HG03460 (cell line): ENCODE results near the gene PHF21A.
"Not testable (repeated sequence)": the region's sequence is repeated elsewhere in the genome, so short reads cannot be mapped to it uniquely, and the experiment has no call there.

Experiments used
- ATAC-seq: cut with Tn5 transposase; IDR thresholded peaks from one replicate; pipeline ENCODE4 v1.9.1; 2021; ENCODE audit not compliant: unreplicated experiment

PHF21A gene

DNA sequence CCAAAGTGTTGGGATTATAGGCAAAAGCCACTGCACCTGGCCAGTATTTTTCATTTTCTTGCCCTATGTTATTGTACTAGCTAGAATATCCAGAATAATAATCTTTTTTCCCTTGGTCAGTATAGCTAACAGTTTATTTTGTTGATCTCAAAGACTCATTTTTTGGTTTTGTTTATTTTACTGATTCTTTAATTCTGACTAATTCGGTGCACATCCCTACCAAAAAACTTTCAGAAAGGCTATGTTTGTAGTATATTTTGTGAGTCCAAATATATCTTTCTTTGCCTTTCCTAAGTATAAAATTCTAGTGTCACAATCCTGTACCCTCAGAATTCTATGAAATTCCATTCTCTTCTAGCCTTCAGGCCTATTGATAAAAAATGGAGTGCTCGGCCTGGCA, 84.3 kb downstream of the PHF21A start:
- no peak for ATAC-seq

DNA sequence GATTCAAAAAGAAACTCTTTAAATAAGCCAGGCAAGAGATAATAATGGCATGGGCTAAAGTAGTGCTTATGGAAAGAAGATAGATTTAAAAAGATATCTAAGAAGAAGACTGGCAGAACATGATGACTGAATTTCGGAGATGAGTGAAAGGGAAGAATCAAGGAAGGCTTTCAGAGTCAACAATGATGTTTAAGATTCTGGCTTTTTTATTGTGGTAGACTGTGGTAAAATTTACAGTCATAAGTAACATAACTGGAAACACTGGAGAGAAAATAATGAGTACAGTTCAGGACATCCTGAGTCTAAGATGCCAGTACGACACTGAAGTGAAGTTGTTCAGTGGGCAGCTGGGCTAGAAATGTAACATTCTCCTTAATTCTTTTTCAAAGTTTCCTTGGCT, 85.2 kb downstream of the PHF21A start:
- ATAC-seq, result no peak

DNA sequence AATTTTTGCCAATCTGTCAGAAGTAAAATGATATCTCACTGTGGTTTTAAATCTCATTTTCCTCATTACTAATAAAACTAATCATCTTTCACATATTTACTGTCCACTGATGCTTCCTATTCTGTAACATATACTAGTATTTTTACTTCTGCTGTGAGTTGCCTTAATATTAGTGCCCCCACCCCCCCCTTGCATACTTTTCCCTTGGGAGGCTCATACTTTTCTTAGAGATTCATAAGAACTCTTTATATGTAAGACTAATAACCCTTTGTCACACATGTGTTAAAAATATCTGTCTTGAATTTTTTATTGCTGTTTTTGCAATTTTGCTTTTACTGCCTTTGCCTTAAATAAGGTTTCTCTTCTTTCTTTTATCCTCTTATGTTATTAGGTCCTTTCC, 87.2 kb downstream of the PHF21A start:
- no peak for ATAC-seq

DNA sequence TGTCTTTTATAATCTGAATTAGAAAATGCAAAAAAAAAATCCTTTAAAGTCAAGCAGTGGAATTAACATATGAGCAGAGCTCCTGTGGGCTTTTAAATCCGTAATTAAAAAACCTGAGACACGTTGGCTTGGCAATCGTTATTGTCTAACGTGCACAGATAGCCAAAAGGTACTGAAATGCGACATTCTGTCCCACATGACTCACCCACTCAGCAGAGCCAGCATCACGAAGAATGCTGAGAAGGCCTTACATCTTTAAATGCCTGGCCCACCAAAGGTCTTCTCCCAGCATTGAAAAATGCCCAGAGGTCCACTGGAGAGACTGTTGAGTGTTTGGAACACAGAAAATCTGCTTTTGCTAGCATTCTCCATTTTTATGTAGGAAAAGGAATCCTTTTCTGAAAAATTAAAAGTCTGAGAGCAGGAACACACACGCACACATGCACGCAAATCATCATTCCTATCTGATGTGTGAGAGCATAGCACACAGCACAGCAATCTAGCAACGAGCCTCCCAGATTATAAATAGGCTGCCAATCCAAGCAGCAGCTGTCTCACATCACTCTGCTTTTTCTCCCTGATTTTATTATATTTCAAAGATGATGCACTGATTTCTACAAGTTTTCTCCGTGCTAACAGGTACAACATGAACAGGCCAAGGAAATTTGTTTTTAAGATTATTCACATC, 94.5 kb downstream of the PHF21A start:
- ATAC-seq, result no peak

DNA sequence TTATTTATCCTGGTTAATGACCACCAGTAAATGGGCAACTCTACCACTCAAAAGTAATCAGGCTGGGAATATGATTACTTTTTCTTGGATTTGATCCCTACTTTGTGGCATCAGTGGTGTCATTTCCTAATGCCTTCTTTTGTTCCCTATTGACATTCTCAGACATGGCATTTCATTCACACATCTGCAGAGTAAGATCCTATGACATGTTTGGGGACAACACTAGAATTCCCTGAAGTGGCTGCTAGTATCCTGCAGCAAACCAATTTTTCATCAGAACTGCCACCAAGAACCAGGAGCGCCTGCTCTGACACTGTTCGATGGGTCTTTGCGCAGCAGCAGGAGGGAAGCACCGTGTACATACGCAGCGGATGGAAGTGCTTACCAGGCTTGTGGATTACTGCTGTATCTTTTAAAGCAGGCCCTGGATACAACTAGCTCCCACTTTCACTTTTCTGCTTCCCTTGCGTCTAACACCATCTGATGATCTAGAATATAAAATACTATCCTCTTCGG, 101.1 kb downstream of the PHF21A start:
- ATAC-seq, result no peak

DNA sequence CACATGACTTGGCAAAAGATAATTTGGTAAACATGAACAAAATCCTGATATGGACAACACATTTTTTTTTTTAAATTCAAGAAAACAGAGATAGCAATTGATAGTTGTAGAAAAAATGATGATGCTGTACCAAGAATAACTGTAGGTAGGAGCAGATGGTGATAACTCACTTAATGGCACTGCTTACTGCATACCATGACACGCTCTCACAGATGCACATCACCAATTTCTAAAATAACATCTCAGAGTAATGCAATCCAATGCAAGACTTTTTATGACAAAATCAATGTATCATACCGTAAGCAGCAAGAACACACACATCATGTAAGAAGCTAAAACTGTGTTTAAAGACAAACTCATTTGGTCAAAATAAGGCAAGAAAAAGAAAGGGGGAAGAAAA, 102.6 kb downstream of the PHF21A start:
- ATAC-seq, result no peak

DNA sequence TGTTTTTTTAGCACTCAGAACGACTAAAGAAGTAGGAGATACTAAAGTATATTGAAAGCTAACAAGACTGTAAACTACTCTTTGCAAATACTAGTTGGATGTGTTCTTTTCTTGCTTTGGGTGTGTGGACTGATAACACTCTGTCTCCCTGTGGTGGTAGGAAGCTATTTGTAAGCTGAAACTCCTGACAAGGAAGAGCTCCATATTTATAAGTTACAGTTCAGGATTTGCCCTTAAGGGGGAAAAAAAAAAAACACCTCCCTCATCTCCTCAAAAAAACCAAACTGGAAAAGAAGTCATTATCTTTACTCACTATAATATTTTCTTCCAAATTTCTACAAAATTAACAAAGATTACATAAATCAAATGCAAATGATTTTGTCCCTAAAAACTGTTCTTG, 103.9 kb downstream of the PHF21A start:
- no peak for ATAC-seq

DNA sequence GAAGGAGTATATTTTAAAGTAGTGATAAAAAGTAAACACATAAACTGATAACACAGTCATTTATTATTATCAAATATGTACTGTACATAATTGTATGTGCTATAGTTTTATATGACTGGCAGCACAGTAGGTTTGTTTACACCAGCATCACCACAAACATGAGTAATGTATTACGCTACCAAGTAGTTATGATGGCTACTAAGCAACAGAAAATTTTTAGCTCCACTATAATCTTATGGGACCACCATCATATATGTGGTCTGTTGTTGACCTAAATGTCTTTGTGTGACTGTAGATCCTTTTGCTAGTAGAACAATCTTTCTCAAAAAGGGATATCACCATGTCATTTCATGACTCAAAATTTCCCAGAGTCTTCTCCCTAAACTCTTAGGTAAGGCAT, 105.3 kb downstream of the PHF21A start:
- no peak for ATAC-seq

DNA sequence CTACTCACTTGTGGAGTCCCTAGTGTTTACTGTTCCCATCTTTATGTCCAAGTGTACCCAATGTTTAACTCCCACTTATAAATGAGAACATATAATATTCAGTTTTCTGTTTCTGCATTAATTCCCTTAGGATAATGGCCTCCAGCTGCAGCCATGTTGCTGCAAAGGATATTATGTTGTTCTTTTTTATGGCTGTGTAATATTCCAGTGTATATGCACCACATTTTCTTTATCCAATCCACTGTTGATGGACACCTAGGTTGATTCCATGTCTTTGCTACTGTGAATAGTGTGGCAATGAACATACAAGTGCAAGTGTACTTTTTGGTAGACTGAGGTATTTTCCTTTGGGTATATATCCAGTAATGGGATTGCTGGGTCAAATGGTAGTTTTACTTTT, 107.1 kb downstream of the PHF21A start:
- ATAC-seq, result not testable (repeated sequence)

DNA sequence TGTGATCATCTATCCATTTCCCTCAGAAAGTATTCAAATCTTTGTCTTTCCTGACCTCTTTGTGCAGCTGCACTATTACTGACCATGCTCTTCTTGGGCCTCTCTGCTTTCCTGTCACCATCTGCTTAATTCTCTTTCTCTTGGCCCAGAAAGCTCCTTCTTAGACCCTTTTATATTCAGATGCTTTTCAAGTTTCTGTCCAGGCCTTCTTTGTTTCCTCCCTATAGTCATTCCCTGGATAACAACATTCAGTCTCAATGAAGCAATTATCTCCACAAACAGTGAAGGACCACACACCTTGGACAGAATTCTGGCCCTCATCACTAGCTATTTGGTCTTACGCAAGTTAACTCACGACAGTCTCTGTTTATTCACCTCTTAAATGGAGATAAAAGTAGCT, 109.1 kb downstream of the PHF21A start:
- no peak for ATAC-seq

DNA sequence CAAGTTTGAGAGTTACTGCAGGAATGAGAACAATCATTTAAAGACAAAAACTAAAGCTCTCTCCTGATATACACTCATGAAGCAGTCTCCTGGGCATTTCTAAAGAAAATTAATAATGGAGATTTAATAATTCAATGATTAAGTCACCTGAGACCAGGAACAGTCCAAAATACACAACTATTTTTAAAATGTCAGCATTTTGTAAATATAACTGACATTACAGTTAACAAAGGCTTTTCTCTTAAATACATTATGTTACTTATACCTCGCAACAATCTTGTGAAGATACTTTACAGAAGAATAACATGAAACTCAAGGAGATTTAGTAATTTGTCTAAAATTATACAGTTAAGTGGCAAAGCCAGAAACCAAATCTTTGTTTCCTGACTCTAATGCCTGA, 111.2 kb downstream of the PHF21A start:
- no peak for ATAC-seq

DNA sequence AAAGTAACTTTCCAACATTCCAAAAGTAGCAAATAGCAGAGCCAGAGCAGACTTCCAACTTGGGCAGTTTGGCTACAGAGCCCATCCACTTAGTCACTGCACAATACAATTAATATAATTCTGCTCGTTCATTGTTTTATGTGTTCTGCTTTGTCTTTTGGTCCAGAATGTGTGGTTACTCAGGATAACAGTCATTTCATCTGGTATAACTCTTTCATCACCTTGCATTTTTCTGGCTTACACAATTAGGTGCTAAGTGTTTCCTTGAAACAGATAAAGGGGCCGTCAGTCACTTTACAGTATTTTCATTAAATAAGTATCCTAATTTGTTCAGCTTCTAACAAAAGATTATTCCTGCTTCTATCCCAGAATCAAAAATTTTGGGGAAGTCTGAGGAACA, 111.6 kb downstream of the PHF21A start:
- ATAC-seq, result no peak

DNA sequence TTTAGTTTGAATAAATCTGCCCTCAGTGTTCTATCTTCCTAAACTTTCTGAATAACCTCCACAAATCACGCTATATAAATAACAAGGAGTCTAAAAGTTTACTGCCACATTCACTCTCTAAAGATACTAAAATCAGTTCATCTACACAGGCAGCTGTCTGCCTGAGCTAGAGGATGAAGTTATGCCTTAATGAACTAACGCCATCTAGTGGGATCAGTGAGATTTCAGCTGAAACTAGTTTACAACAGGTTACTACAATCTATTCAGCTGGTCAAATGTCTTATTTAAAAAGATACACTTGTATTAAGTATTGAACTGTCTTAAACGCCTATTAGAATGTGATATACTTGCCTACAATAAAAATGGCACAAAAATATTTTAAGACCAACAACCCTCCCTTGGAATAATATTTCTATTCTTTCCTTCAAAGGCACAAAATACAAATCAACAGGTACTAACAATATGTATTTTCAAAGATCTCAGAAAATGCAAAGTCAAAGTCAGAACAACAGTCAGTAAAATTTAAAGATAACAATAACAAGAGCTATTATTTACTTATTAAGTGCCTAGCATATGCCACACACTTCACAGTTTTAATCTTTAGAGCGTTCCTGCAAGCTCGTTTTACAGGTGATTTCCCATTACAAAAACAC, 114.7 kb downstream of the PHF21A start:
- no peak for ATAC-seq

DNA sequence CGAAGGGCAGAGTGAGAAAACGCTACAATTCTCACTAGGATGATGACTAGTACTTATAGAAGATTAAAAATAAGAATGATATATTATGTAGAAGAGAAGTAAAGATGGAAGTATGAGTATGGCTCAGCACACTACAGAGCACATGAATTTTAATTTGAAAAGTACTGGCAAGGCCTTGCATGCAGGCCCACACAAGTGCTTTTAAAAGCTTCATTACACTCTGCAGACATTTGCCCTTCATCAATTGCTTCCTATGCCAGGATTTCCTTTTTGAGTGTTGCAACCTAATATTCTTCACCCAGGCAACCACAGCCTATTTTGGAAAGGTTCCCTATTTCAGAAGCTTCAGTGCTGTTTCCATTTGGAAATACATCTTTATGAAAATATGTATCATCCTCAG, 117.7 kb downstream of the PHF21A start:
- ATAC-seq, result no peak

DNA sequence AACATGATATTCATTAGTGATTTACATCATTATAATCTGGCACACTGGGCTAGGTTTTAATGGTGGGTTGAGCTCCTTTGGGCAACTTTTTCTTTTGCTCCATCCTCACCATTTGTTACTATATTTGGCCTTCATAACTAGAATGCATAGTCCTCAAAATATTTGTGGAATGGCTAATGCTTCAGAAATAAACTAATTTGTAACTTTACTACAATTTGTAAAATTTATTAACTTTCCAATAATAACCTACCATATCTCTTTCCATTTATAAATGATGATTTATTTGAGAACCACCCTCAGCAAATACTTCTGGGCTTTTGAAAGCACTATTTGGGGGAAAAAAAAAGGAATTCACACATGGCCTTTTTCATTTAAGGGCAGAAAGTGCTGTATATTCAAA, 119.1 kb downstream of the PHF21A start:
- ATAC-seq, result no peak

DNA sequence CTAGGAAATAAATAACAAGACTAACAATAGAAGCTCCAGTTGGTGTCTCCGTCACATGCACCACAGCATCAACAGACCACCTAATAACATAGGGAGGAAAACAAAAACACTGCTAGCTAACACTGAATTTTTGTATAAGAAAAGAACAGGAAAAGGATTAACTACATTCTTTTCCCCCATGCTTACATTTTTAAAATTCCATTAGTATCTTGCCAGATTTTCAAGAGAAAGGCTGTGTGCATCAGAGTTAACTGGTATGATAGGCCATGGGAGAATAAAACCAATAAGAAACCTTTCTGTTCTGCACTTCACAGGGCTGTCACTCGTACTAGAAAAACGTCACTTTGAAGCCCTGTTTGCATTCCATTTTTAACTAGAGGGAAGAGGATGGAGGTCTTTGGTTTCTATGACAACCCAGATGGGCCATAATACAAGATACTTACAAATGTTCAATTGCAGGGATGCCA, 119.8 kb downstream of the PHF21A start:
- no peak for ATAC-seq

DNA sequence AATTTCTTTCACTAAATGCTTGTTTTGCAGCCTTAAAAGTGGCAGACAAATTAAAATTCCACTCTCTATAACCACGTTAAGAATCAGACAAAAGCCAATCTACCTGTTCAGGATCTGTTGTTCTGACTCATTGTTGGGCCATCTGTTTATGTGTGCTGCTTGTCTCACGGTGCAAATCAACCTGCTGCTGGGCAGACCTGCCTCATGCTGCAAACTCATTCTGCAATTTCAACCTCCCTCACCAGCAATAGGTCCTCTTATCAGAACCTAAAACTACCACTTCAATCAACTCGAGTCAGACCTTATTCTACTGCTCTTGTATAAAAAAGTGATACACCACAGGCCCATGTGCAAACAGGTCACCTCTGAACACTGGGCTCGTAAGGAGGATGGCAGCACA, 123.7 kb downstream of the PHF21A start:
- no peak for ATAC-seq

DNA sequence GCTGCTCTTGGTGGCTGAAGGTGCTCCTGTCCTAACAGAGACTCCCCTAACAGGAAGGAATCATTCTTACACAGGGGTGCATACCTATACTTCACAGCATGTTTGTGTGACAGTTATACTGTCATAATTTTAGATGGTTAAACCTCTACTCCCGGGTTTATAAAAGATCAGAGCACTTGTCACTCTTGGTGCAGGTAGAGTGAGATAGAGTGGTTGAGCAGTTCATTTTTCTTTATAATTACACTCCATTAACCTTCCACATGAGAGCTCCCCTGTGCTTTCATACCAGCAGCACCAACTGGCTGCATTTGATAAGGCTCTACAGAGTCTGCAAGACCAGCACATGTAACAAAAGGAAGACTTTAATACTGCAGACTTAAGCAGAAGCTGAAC, 125.9 kb downstream of the PHF21A start:
- ATAC-seq, result no peak

DNA sequence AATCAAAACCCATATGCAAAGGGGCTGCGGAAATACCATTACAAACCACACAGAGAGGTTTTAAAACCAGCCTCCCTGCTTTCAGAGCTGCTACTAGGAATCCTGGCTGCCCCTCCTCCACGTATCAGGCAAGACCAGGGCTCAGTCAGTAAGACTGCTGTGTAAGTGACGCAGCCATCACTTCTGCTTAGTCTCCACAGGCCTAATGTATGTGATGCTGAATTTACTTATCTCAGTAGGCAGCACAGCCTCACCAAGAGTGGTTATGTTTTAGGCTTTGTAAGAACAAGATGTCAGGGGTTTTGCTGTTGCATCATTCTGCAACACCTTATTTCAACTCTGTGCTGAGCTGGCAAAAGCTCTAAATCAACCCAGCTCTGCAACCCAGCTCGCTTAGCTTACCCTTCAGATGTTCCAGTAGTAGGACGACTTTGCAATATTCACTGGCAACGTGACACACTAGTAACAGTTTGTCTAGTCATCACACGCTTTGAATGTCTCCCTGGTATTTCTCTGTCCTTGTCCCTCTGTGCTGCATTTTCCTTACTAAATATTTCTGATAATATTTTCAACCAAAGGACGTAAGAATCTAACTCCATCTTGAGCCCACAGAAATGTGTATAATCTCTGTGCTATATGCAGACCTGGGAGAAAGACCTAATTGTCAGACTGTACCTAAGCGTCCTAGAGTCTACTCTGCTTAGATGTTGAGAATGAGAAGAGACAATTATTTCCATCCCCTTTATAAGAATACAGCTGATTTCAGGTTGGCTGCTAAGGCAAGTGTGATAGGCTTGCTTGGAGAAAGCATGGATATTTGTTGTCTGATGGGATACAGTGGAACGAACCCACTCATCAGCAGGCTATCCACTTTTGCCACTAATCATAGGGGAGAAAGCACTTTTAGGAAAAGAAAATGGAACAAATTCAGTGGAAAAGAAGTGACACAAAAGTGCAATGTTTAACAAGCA, 126.6 kb downstream of the PHF21A start:
- no peak for ATAC-seq

DNA sequence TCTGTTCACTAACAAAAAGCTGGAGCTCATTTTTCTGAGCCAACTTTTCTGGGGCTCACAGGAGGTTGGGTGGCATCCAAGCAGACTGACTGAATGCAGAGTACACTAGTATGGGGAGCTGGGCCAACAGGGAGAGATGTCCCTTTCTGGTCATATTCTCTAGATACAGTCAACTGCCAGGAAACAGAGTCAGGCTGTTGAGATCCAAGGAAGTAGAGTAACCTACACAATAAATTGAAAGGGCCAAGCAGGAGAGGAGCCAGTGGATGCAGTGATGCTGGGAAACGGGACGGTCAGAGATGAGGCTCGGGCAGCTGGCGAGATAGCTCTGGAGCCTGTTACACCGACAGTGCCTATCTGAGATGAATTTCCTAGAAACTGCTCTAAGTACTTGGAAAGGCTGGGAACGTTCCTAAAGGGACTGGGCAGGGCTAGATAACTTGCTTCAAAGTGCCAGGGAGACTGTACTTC, 127.7 kb downstream of the PHF21A start:
- no peak for ATAC-seq

DNA sequence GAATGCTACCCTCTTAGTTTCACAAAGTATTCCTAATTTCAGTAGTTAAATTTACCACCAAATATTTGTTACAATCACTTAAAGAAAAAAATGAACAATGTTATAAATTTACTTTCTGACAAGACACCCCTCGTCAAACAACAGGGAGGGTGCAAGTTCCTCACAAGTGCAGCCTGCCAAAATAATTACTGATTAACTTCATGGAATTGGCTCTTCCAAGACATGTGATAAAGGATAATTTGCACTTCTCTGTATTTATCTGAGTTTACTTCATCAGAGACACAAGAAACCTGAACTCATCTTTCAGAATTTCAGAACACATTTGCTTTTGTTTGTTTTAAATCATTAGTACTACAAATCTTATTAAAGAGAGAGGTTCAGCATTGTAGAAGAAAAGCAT, 132.3 kb downstream of the PHF21A start:
- ATAC-seq, result no peak
